ENCODE measurements around the gene TRIM17.

- TF ChIP-seq EZH2phosphoT487 (IDR thresholded peaks at IDR 0.05) (no peak), EZH2 (IDR thresholded peaks at IDR 0.05) (no peak), CTCF (IDR thresholded peaks at IDR 0.05) (no peak)
These were observed 21.6 kb upstream of the TRIM17 start for GRCh38 chr1:228438266-228438665.
